ENCODE results near the gene COL9A1. TPM values are rescaled to one million over a fixed set of nuclear protein-coding genes. Genes with fewer than 3 reads are reported as not detected.

The COL9A1 gene
- total RNA-seq (2011; cell fraction: chromatin; rRNA removed; ENCODE audit: low replicate concordance) = 0.12 and 0.19 TPM in 2 replicates
- not detected in 2 replicates for total RNA-seq (2011; cell fraction: nucleolus; rRNA removed)
- not detected in 2 replicates for total RNA-seq (2011; cell fraction: nucleoplasm; rRNA removed)
- 0.05 and 0.08 TPM in 2 replicates for total RNA-seq (2014; rRNA removed)
- 0.07 TPM in 1 of 2 replicates, not detected in the other for total RNA-seq (2014; rRNA removed; fragmentation: Illumina TruSeq; extraction: Trizol)
- total RNA-seq (2015; rRNA removed; fragmentation: Illumina TruSeq; extraction: Trizol) = 0.07 TPM in 1 of 2 replicates, not detected in the other
- 0.13 TPM in 2 replicates for total RNA-seq (2021)
- polyA plus RNA-seq (2011; rRNA removed) = 0.03 and 0.04 TPM in 2 replicates
- polyA plus RNA-seq (2011; cell fraction: cytosol; rRNA removed) = 0.06 TPM in 1 of 2 replicates, not detected in the other
- 0.13 TPM in 1 of 2 replicates, not detected in the other for polyA plus RNA-seq (2011; cell fraction: nucleus; rRNA removed)
- polyA plus RNA-seq (2012) = 0.09 and 0.36 TPM in 2 replicates
- polyA plus RNA-seq (2014; fragmentation: Illumina TruSeq; extraction: Trizol) = not detected in 2 replicates
- under 1 TPM; 0.01 to 0.03 TPM for polyA plus RNA-seq (2014; fragmentation: Nextera tagmentation; extraction: Ambion mirVana)
- polyA plus RNA-seq (2014; rRNA removed) = 0.09 TPM in 1 of 2 replicates, not detected in the other
- polyA minus RNA-seq (2011; rRNA and poly(A)+ RNA removed) = not detected in 2 replicates
- not detected in 2 replicates for polyA minus RNA-seq (2011; cell fraction: cytosol; rRNA and poly(A)+ RNA removed)
- polyA minus RNA-seq (2011; cell fraction: nucleus; rRNA and poly(A)+ RNA removed) = not detected in 2 replicates
- Bru-seq, nascent RNA = percentile 7 among the genes with signal in this experiment
- BruChase-seq, experiment 1, labeled RNA remaining after a 2-hour chase = percentile 11 among the genes with signal in this experiment
- BruChase-seq, experiment 2, labeled RNA remaining after a 6-hour chase = percentile 11 among the genes with signal in this experiment
- long read RNA-seq, experiment 1, partial matches to known transcripts = 2 of 2 reads
- long read RNA-seq, experiment 1, other reads (novel, unspliced or antisense) = 0 of 2 reads
- long read RNA-seq, experiment 2 = 0 reads
- long read RNA-seq, experiment 3 = 0 reads

- Histone ChIP-seq H3K4me1 (replicated peaks in 1 of 2; ENCODE audit: control insufficient read depth in 2 of 2, insufficient read depth in 2 of 2, low read length in 2 of 2) (no peaks in the 10 kb centered on the region), H3K9me1 (ENCODE audit: control insufficient read depth, insufficient read depth, low read length) (no peaks in the 10 kb centered on the region), H3K27ac (ENCODE audit: extremely low read depth, low read depth, low read length) (no peak within 1 kb of the TSS), H3K9ac (ENCODE audit: insufficient read depth in 1 of 2, low read depth in 2 of 2, low read length in 2 of 2) (no peak within 1 kb of the TSS), H3K4me3 (no peak within 1 kb of the TSS), H4K20me1 (replicated peaks; ENCODE audit: control insufficient read depth, insufficient read depth, low read length) (no peaks in the 10 kb centered on the region), H3K4me2 (ENCODE audit: insufficient read depth, low read length) (no peak within 1 kb of the TSS), H3K36me3 (ENCODE audit: control insufficient read depth, insufficient read depth, low read length) (no peaks in the 10 kb centered on the region), H3K27me3 (ENCODE audit: control insufficient read depth in 2 of 2, insufficient read depth in 2 of 2, low read length in 2 of 2) (peaks cover 12 to 19% of the 10 kb centered on the region in 2 experiments; a peak in 4 of 5 replicates), H3K9me3 (replicated peaks; ENCODE audit: control insufficient read depth, insufficient read depth, low read depth, low read length) (no peaks in the 10 kb centered on the region), H2AFZ (ENCODE audit: low read depth, low read length) (no peak within 1 kb of the TSS), H3K79me2 (ENCODE audit: control insufficient read depth, insufficient read depth, low read length) (no peaks in the 10 kb centered on the region)
- ATAC-seq (peak; percentile 48; the same call in 1 of the 3 replicates), FAIRE-seq (no peak), DNase-seq (ENCODE audit: extremely low read depth in 1 of 4, low spot score in 3 of 4) (no peak)
- 2% methylated on average over 5 of the region's 5 CpGs for WGBS (ENCODE audit: insufficient coverage, low coverage, missing lambda C conversion rate)
- intact Hi-C loops (cut with micrococcal nuclease) (no loop called here), in situ Hi-C loops (cut with MboI) (loop anchor here (5.0 to 10.0 kb wide), 2 partner anchors 81 to 392 kb away; no protein-coding TSS in a partner anchor)
- ChIA-PET POLR2A (interaction anchor here (0.9 kb wide), 1 partner anchor 10 kb away, joined by 3 read pairs; no protein-coding TSS in a partner anchor), CTCF (ENCODE audit: low intra/inter-chr PET ratio) (no interaction called here)
- TF ChIP-seq FOXA1 (IDR thresholded peaks at IDR 0.05; ENCODE audit: borderline replicate concordance) = no peak
- no peak for TF ChIP-seq GATAD2B (IDR thresholded peaks at IDR 0.05; ENCODE audit: borderline replicate concordance)
- no peak for TF ChIP-seq ZNF398 (CRISPR knock-in tag; IDR thresholded peaks at IDR 0.05)
- TF ChIP-seq EGR1 (conservative IDR thresholded peaks at IDR 0.05) = no peak
- TF ChIP-seq SIRT6 (IDR thresholded peaks at IDR 0.05; ENCODE audit: low read depth, low read length) = no peak
- no TSS peak for BruUV-seq (replicated peaks)
Observed at GRCh38 chr6:70303034-70303525, at the start of gene COL9A1. TSS of gene COL9A1 (minus strand) at chr6:70303084. CDS start at chr6:70302924, 160 bp downstream.

Measured in K562 (cell line).